ENCODE results near the gene TBC1D4.

The TBC1D4 gene

GRCh38 chr13:75366380-75367280, 115.3 kb downstream of the TBC1D4 start:
- TF ChIP-seq CTCF (IDR thresholded peaks at IDR 0.05; ENCODE audit: insufficient read depth, low read depth, low read length, missing control alignments) = no peak
- no peak overlapping the region for H3K4me3 ChIP-seq (ENCODE audit: low read length)
- no peak for DNase-seq (ENCODE audit: low read depth)

- TF ChIP-seq CTCF (IDR thresholded peaks at IDR 0.05; ENCODE audit: insufficient read depth, low read depth, low read length, missing control alignments) = no peak
- DNase-seq (ENCODE audit: low read depth) = peak; percentile 90
- H3K4me3 ChIP-seq (ENCODE audit: low read length) = no peak overlapping the region
These were observed 116.2 kb downstream of the TBC1D4 start for GRCh38 chr13:75365724-75366173.

DNA sequence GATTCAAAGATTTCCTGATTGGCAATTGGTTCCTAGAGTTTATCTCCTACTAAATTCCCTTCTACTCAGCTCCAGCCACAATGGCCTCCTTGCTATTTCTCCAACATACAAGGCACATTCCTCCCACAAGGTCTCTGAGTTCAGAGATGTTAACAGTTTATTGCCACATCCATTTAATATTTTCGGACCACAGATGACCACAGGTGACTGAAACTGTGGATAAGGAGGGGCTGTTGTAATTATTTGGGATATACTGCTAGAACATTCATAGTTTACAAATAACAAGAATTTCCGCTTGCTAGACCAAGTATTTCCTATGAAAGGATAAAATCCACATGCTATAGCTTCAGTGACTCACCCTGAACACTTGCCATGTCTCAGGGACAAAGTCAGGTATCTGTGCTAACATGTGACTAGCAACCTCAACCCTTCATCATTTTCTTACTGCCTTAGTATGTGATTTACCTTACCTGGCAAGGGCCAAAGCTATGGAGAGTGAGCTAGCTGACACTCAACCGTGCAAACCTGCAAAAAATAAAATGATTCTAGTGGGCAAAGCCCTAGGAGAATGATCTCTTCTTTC, 117.7 kb downstream of the TBC1D4 start:
- peak; percentile 18 for TF ChIP-seq CTCF (IDR thresholded peaks at IDR 0.05; ENCODE audit: insufficient read depth, low read depth, low read length, missing control alignments)
- DNase-seq (ENCODE audit: low read depth) = peak; percentile 84

DNA sequence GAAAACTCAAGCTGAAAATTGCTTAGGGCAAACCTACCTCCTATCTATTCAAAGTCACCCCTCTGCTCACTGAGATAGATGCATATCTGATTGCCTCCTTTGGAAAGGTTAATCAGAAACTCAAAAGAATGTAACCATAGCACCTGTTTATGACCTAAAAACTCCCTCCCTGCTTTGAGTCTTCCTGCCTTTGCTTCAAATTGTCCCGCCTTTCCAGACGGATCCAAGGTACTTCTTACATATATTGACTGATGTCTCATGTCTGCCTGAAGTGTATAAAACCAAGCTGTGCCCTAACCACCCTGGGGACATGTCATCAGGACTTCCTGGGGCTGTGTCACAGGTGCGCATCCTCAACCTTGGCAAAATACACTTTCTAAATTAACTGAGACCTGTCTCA, 118.6 kb downstream of the TBC1D4 start:
- H3K4me3 ChIP-seq (ENCODE audit: low read length) = no peak overlapping the region
- DNase-seq (ENCODE audit: low read depth) = no peak
- TF ChIP-seq CTCF (IDR thresholded peaks at IDR 0.05; ENCODE audit: insufficient read depth, low read depth, low read length, missing control alignments) = no peak

More for the DNA sequence above, 117.7 kb downstream of the TBC1D4 start:
- H3K4me3 ChIP-seq (ENCODE audit: low read length) = no peak overlapping the region

DNA sequence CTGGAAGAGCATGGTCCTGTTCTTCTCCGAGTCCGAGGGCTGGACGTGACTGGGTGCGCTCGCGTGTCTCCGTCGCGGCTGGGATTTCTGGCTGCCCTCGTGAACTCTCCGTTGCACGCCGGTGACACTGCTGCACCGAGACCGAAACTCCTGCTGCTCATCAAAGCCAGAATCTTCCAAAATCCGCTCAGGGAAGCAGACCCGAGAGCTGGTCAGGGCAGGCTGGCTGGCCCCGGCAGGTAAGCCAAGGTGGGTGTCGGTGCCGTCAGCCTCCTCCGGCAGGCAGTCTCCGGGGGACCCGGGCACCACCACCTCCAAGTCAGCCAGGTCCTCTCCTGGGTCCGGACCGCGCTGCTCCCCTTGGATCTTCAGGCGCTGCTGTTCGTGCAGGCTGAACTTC, 119.9 kb downstream of the TBC1D4 start:
- no peak overlapping the region for H3K4me3 ChIP-seq (ENCODE audit: low read length)
- DNase-seq (ENCODE audit: low read depth) = no peak
- no peak for TF ChIP-seq CTCF (IDR thresholded peaks at IDR 0.05; ENCODE audit: insufficient read depth, low read depth, low read length, missing control alignments)

- H3K4me3 ChIP-seq (ENCODE audit: low read length) = no peak overlapping the region
- TF ChIP-seq CTCF (IDR thresholded peaks at IDR 0.05; ENCODE audit: insufficient read depth, low read depth, low read length, missing control alignments) = no peak
- no peak for DNase-seq (ENCODE audit: low read depth)
These were observed 121.8 kb downstream of the TBC1D4 start for GRCh38 chr13:75360170-75360569.
